ENCODE results near the gene LSM3. TPM values are rescaled to one million over a fixed set of nuclear protein-coding genes. Genes with fewer than 3 reads are reported as not detected.

LSM3 gene
- total and polyA plus RNA-seq, 9 of the 15 experiments (the other 6 are each of a cell fraction or from before 2014, with no cell fraction given), result 33.8 to 203 (median 61.2) TPM

GRCh38 chr3:14248849-14249523, 70.4 kb downstream of the LSM3 start:
- Histone ChIP-seq H3K9me3 (replicated peaks; ENCODE audit: control insufficient read depth, insufficient read depth, low read depth, low read length) (no peaks in the 10 kb centered on the region), H2AFZ (ENCODE audit: low read depth, low read length) (peak overlapping the region; percentile 83), H4K20me1 (replicated peaks; ENCODE audit: control insufficient read depth, insufficient read depth, low read length) (no peaks in the 10 kb centered on the region), H3K27ac (ENCODE audit: extremely low read depth, low read depth, low read length) (peak overlapping the region; percentile 55; the same call in 1 of the 3 replicates), H3K9ac (ENCODE audit: insufficient read depth in 1 of 2, low read depth in 2 of 2, low read length in 2 of 2) (peak overlapping the region; percentile 4 to 5; a peak in 1 of 4 replicates), H3K36me3 (ENCODE audit: control insufficient read depth, insufficient read depth, low read length) (no peaks in the 10 kb centered on the region; the same call in 2 of the 3 replicates), H3K4me2 (ENCODE audit: insufficient read depth, low read length) (no peak overlapping the region), H3K27me3 (ENCODE audit: control insufficient read depth in 2 of 2, insufficient read depth in 2 of 2, low read length in 2 of 2) (no peaks in the 10 kb centered on the region), H3K4me3 (no peak overlapping the region), H3K79me2 (ENCODE audit: control insufficient read depth, insufficient read depth, low read length) (peaks cover 6% of the 10 kb centered on the region; the same call in 2 of the 3 replicates), H3K9me1 (ENCODE audit: control insufficient read depth, insufficient read depth, low read length) (peaks cover 3% of the 10 kb centered on the region), H3K4me1 (replicated peaks in 1 of 2; ENCODE audit: control insufficient read depth in 2 of 2, insufficient read depth in 2 of 2, low read length in 2 of 2) (peaks cover 39 to 55% of the 10 kb centered on the region in 2 experiments)
- POLR2A ChIA-PET, result interaction anchor here (0.6 to 2.4 kb wide), 6 partner anchors 10 to 155 kb away, joined by 3 to 12 read pairs (median 3); no protein-coding TSS in a partner anchor
- FAIRE-seq (no peak), DNase-seq (ENCODE audit: extremely low read depth in 1 of 4, low spot score in 3 of 4) (peak in 1 of 4 experiments; percentile 44), ATAC-seq (peak; percentile 4)
- BruUV-seq (replicated peaks), result no TSS peak
- CTCF ChIA-PET (ENCODE audit: low intra/inter-chr PET ratio), result no interaction called here
- 37% methylated on average over 5 of the region's 5 CpGs for WGBS (ENCODE audit: insufficient coverage, low coverage, missing lambda C conversion rate)
- intact Hi-C loops (cut with micrococcal nuclease) (no loop called here), in situ Hi-C loops (cut with MboI) (no loop called here)
- TF ChIP-seq CXXC5 (CRISPR knock-in tag; IDR thresholded peaks at IDR 0.05) (0 out of 2 replicates have a peak, but pooled peaks have one; percentile 14), NR3C1 (CRISPR knock-in tag; IDR thresholded peaks at IDR 0.05) (no peak), MIER1 (IDR thresholded peaks at IDR 0.05; ENCODE audit: low read depth) (no peak), BHLHE40 (IDR thresholded peaks at IDR 0.05; ENCODE audit: low read length) (peak; percentile 56), MAZ (CRISPR knock-in tag; conservative IDR thresholded peaks at IDR 0.05 in 1 of 2, IDR thresholded peaks at IDR 0.05 in 1 of 2) (0 out of 4 replicates have a peak, but pooled peaks of 1 of the 2 experiments have one; percentile 28), L3MBTL2 (IDR thresholded peaks at IDR 0.05) (peak; percentile 58), ZNF589 (CRISPR knock-in tag; IDR thresholded peaks at IDR 0.05; ENCODE audit: low read depth) (0 out of 2 replicates have a peak, but pooled peaks have one; percentile 50), TBP (optimal IDR thresholded peaks at IDR 0.05; ENCODE audit: low read depth, low read length) (peak; percentile 11), CEBPG (CRISPR knock-in tag; IDR thresholded peaks at IDR 0.05) (0 out of 2 replicates have a peak, but pooled peaks have one; percentile 45), CEBPG (tag; conservative IDR thresholded peaks at IDR 0.05 in 1 of 2, IDR thresholded peaks at IDR 0.05 in 1 of 2) (no peak), FOXA3 (CRISPR knock-in tag; conservative IDR thresholded peaks at IDR 0.05 in 1 of 2, IDR thresholded peaks at IDR 0.05 in 1 of 2) (0 out of 4 replicates have a peak, but pooled peaks of 1 of the 2 experiments have one; percentile 59), RNF219 (CRISPR knock-in tag; IDR thresholded peaks at IDR 0.05) (no peak), ZNF175 (CRISPR knock-in tag; IDR thresholded peaks at IDR 0.05; ENCODE audit: low read depth) (0 out of 2 replicates have a peak, but pooled peaks have one; percentile 28), FOXP1 (CRISPR knock-in tag; IDR thresholded peaks at IDR 0.05) (0 out of 2 replicates have a peak, but pooled peaks have one; percentile 27)
- TF ChIP-seq, protein P1, sequence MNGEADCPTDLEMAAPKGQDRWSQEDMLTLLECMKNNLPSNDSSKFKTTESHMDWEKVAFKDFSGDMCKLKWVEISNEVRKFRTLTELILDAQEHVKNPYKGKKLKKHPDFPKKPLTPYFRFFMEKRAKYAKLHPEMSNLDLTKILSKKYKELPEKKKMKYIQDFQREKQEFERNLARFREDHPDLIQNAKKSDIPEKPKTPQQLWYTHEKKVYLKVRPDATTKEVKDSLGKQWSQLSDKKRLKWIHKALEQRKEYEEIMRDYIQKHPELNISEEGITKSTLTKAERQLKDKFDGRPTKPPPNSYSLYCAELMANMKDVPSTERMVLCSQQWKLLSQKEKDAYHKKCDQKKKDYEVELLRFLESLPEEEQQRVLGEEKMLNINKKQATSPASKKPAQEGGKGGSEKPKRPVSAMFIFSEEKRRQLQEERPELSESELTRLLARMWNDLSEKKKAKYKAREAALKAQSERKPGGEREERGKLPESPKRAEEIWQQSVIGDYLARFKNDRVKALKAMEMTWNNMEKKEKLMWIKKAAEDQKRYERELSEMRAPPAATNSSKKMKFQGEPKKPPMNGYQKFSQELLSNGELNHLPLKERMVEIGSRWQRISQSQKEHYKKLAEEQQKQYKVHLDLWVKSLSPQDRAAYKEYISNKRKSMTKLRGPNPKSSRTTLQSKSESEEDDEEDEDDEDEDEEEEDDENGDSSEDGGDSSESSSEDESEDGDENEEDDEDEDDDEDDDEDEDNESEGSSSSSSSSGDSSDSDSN (IDR thresholded peaks at IDR 0.05; ENCODE audit: borderline replicate concordance in 1 of 2, low read depth in 2 of 2, low read length in 2 of 2), result 0 out of 4 replicates have a peak, but pooled peaks of 1 of the 2 experiments have one; percentile 14
- TF ChIP-seq, protein P2, sequence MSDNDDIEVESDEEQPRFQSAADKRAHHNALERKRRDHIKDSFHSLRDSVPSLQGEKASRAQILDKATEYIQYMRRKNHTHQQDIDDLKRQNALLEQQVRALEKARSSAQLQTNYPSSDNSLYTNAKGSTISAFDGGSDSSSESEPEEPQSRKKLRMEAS (CRISPR knock-in tag; IDR thresholded peaks at IDR 0.05), result 0 out of 2 replicates have a peak, but pooled peaks have one; percentile 32

Measured in K562 (cell line).